H9 (cell line): ENCODE results near the gene MITF. TPM values are rescaled to one million over a fixed set of nuclear protein-coding genes. Genes with fewer than 3 reads are reported as not detected.

Source experiments
- DNase-seq: peaks from one replicate; pipeline ENCODE4 v3.0.0-alpha.2; 2017
- H2AFZ ChIP-seq: one replicate; pipeline ENCODE4 v1.6.1; 2013; ENCODE audit warnings: mild to moderate bottlenecking, low read length, control low read depth, moderate library complexity
- H2AK5ac ChIP-seq: 2 replicates; pipeline ENCODE4 v1.6.1; 2013; ENCODE audit warnings: low read length, control low read depth, mixed read lengths; ENCODE audit not compliant: insufficient read length
- H2BK120ac ChIP-seq: one replicate; pipeline ENCODE4 v1.6.1; 2013; ENCODE audit warnings: low read depth, mild to moderate bottlenecking, low read length, control low read depth, inconsistent platforms; ENCODE audit not compliant: poor library complexity, severe bottlenecking
- H2BK12ac ChIP-seq: 2 replicates; pipeline ENCODE4 v1.6.1; 2013; ENCODE audit warnings: low read length, control low read depth, mixed read lengths, low read depth; ENCODE audit not compliant: insufficient read length
- H2BK15ac ChIP-seq: 2 replicates; pipeline ENCODE4 v1.6.1; 2013; ENCODE audit warnings: low read depth, low read length, control low read depth
- H2BK20ac ChIP-seq: one replicate; pipeline ENCODE4 v1.6.1; 2013; ENCODE audit warnings: low read depth, mild to moderate bottlenecking, low read length, control low read depth, inconsistent platforms; ENCODE audit not compliant: poor library complexity, severe bottlenecking
- H2BK5ac ChIP-seq: 2 replicates; pipeline ENCODE4 v1.6.1; 2013; ENCODE audit warnings: low read length, control low read depth, mixed read lengths; ENCODE audit not compliant: insufficient read length
- H3K14ac ChIP-seq: 2 replicates; pipeline ENCODE4 v1.6.1; 2013; ENCODE audit warnings: low read length, control low read depth; ENCODE audit not compliant: insufficient read depth
- H3K18ac ChIP-seq: 2 replicates; pipeline ENCODE4 v1.6.1; 2013; ENCODE audit warnings: low read depth, mild to moderate bottlenecking, mixed read lengths, low read length, control low read depth; ENCODE audit not compliant: insufficient read length
- H3K23ac ChIP-seq: 2 replicates; pipeline ENCODE4 v1.6.1; 2013; ENCODE audit warnings: low read length, control low read depth, mixed read lengths, low read depth; ENCODE audit not compliant: insufficient read length
- H3K23me2 ChIP-seq: 2 replicates; pipeline ENCODE4 v1.6.1; 2013; ENCODE audit warnings: low read depth, mild to moderate bottlenecking, mixed read lengths, low read length, control low read depth; ENCODE audit not compliant: insufficient read length, poor library complexity, severe bottlenecking
- H3K27ac ChIP-seq: 2 replicates; pipeline ENCODE4 v1.5.1; 2013; ENCODE audit warnings: low read length, control low read depth, mixed read lengths, low read depth; ENCODE audit not compliant: insufficient read length
- H3K27me3 ChIP-seq: 2 replicates; pipeline ENCODE4 v1.6.1; 2013; ENCODE audit warnings: low read length, control low read depth, inconsistent platforms; ENCODE audit not compliant: insufficient read depth
- H3K4ac ChIP-seq: 2 replicates; pipeline ENCODE4 v1.6.1; 2013; ENCODE audit warnings: low read depth, mild to moderate bottlenecking, control low read depth, inconsistent platforms, low read length, moderate library complexity
- H3K4me1 ChIP-seq: 2 replicates; pipeline ENCODE4 v1.6.1; 2013; ENCODE audit warnings: low read length, control low read depth, inconsistent platforms; ENCODE audit not compliant: insufficient read depth
- H3K4me2 ChIP-seq: 2 replicates; pipeline ENCODE4 v1.6.1; 2013; ENCODE audit warnings: low read length, control low read depth, mixed read lengths; ENCODE audit not compliant: insufficient read length, insufficient read depth
- H3K56ac ChIP-seq: 2 replicates; pipeline ENCODE4 v1.6.1; 2013; ENCODE audit warnings: low read depth, mild to moderate bottlenecking, mixed read lengths, low read length, control low read depth; ENCODE audit not compliant: insufficient read length
- H3K79me1 ChIP-seq: 2 replicates; pipeline ENCODE4 v1.6.1; 2013; ENCODE audit warnings: low read depth, mild to moderate bottlenecking, moderate library complexity, low read length, control low read depth, inconsistent platforms; ENCODE audit not compliant: insufficient read depth, poor library complexity, severe bottlenecking
- H3K79me2 ChIP-seq: 2 replicates; pipeline ENCODE4 v1.6.1; 2013; ENCODE audit warnings: low read length, control low read depth, inconsistent platforms; ENCODE audit not compliant: insufficient read depth
- H3K9ac ChIP-seq: 2 replicates; pipeline ENCODE4 v1.6.1; 2013; ENCODE audit warnings: low read length, control low read depth, mixed read lengths; ENCODE audit not compliant: insufficient read length; ENCODE audit errors: extremely low read depth
- H3K9me3 ChIP-seq: one replicate; pipeline ENCODE4 v1.6.1; 2013; ENCODE audit warnings: low read depth, low read length, inconsistent platforms; ENCODE audit not compliant: control insufficient read depth
- H3T11ph ChIP-seq: one replicate; pipeline ENCODE4 v1.6.1; 2013; ENCODE audit warnings: mild to moderate bottlenecking, low read length, control low read depth, inconsistent platforms
- H4K20me1 ChIP-seq: one replicate; pipeline ENCODE4 v1.6.1; 2013; ENCODE audit not compliant: control insufficient read depth, insufficient read length, insufficient read depth
- H4K5ac ChIP-seq: 2 replicates; pipeline ENCODE4 v1.6.1; 2013; ENCODE audit warnings: low read depth, mild to moderate bottlenecking, mixed read lengths, low read length, control low read depth; ENCODE audit not compliant: insufficient read length
- H4K8ac ChIP-seq: replicated peaks from 2 replicates; pipeline ENCODE4 v1.6.1; 2013; ENCODE audit warnings: low read length, control low read depth, mixed read lengths, low read depth; ENCODE audit not compliant: insufficient read length
- H4K91ac ChIP-seq: 2 replicates; pipeline ENCODE4 v1.6.1; 2013; ENCODE audit warnings: low read depth, mild to moderate bottlenecking, moderate library complexity, mixed read lengths, low read length, control low read depth; ENCODE audit not compliant: insufficient read length
- H3K27ac Mint-ChIP-seq, 3 experiments: 2 replicates in 2 of 3; 3 replicates in 1 of 3; pipeline ENCODE4 v1.8.0; 2020 to 2021; ENCODE audit warnings: mixed read lengths in 3 of 3, mild to moderate bottlenecking in 1 of 3, moderate library complexity in 1 of 3
- H3K27me3 Mint-ChIP-seq: 2 replicates; pipeline ENCODE4 v1.8.0; 2021; ENCODE audit warnings: low read depth, mild to moderate bottlenecking, moderate library complexity, mixed read lengths
- H3K36me3 Mint-ChIP-seq, 3 experiments: 2 replicates in 2 of 3; 3 replicates in 1 of 3; pipeline ENCODE4 v1.8.0; 2020 to 2021; ENCODE audit warnings: low read depth in 3 of 3, mixed read lengths in 3 of 3; ENCODE audit not compliant: insufficient read depth in 1 of 3
- H3K4me1 Mint-ChIP-seq, 2 experiments: 2 replicates each; pipeline ENCODE4 v1.8.0; 2020; ENCODE audit warnings: mixed read lengths in 2 of 2
- H3K4me3 Mint-ChIP-seq, 2 experiments: 2 replicates in 1 of 2; 3 replicates in 1 of 2; pipeline ENCODE4 v1.8.0; 2020 to 2021; ENCODE audit warnings: mild to moderate bottlenecking in 2 of 2, mixed read lengths in 2 of 2, moderate library complexity in 1 of 2
- H3K9me3 Mint-ChIP-seq, 2 experiments: 2 replicates in 1 of 2; 3 replicates in 1 of 2; pipeline ENCODE4 v1.8.0; 2020; ENCODE audit warnings: mild to moderate bottlenecking in 2 of 2, mixed read lengths in 2 of 2, moderate library complexity in 1 of 2
- CTCF ChIP-seq: fragments of 200-600 bp; sonication (generic); conservative IDR thresholded peaks from 3 replicates; pipeline ENCODE4 v1.8.0; 2021; ENCODE audit warnings: antibody characterized with exemption, mild to moderate bottlenecking
- total RNA-seq: library from RNA; stranded (reverse); gene quantifications from 2 replicates; pipeline ENCODE4 v1.2.1, GENCODE V29; 2021

Gene MITF
- total RNA-seq, 1 experiment from 2014 or later = 0.81 TPM

- H4K8ac ChIP-seq = no peak overlapping the region
- Mint-ChIP-seq H3K4me3 (no peak overlapping the region), H3K27ac (no peak overlapping the region), H3K27me3 (peaks cover 2% of the 10 kb centered on the region; the same call in 1 of the 2 replicates), H3K4me1 (no peaks in the 10 kb centered on the region), H3K9me3 (peaks cover 4 to 13% of the 10 kb centered on the region in 2 experiments), H3K36me3 (peaks cover 0 to 6% (median 3%) of the 10 kb centered on the region in 3 experiments; a peak in 5 of 7 replicates)
- H3K79me1 ChIP-seq = no peaks in the 10 kb centered on the region
- no peak overlapping the region for H3K56ac ChIP-seq
- no peak overlapping the region for H3T11ph ChIP-seq
- H4K5ac ChIP-seq = no peak overlapping the region
- H3K23ac ChIP-seq = no peak overlapping the region
- no peak overlapping the region for H3K18ac ChIP-seq
- H3K23me2 ChIP-seq = no peaks in the 10 kb centered on the region
- H3K4me1 ChIP-seq = no peaks in the 10 kb centered on the region
- TF ChIP-seq CTCF = no peak
- no peak overlapping the region for H2BK20ac ChIP-seq
- H3K79me2 ChIP-seq = no peaks in the 10 kb centered on the region
- H3K14ac ChIP-seq = no peak overlapping the region
- no peak overlapping the region for H3K27ac ChIP-seq
- no peak overlapping the region for H4K91ac ChIP-seq
- H2BK15ac ChIP-seq = no peak overlapping the region
- no peak overlapping the region for H2BK5ac ChIP-seq
- no peak overlapping the region for H2AFZ ChIP-seq
- no peaks in the 10 kb centered on the region for H4K20me1 ChIP-seq
- no peak overlapping the region for H3K4me2 ChIP-seq
- H2AK5ac ChIP-seq = no peak overlapping the region
- no peak for DNase-seq
- H2BK12ac ChIP-seq = no peak overlapping the region
- no peaks in the 10 kb centered on the region for H3K27me3 ChIP-seq
- no peak overlapping the region for H3K4ac ChIP-seq
- H3K9me3 ChIP-seq = no peaks in the 10 kb centered on the region
- no peak overlapping the region for H2BK120ac ChIP-seq
- H3K9ac ChIP-seq = no peak overlapping the region
Measured at GRCh38 chr3:69915726-69916125, 176.5 kb downstream of the MITF start.
